H9 (cell line): ENCODE measurements around the gene RSPO3. TPM values are rescaled to one million over a fixed set of nuclear protein-coding genes. Genes with fewer than 3 reads are reported as not detected.

Experiments used
- DNase-seq: peaks from one replicate; pipeline ENCODE4 v3.0.0-alpha.2; 2017
- H2AFZ ChIP-seq: one replicate; pipeline ENCODE4 v1.6.1; 2013; ENCODE audit warnings: mild to moderate bottlenecking, low read length, control low read depth, moderate library complexity
- H2AK5ac ChIP-seq: 2 replicates; pipeline ENCODE4 v1.6.1; 2013; ENCODE audit warnings: low read length, control low read depth, mixed read lengths; ENCODE audit not compliant: insufficient read length
- H2BK120ac ChIP-seq: one replicate; pipeline ENCODE4 v1.6.1; 2013; ENCODE audit warnings: low read depth, mild to moderate bottlenecking, low read length, control low read depth, inconsistent platforms; ENCODE audit not compliant: poor library complexity, severe bottlenecking
- H2BK12ac ChIP-seq: 2 replicates; pipeline ENCODE4 v1.6.1; 2013; ENCODE audit warnings: low read length, control low read depth, mixed read lengths, low read depth; ENCODE audit not compliant: insufficient read length
- H2BK15ac ChIP-seq: 2 replicates; pipeline ENCODE4 v1.6.1; 2013; ENCODE audit warnings: low read depth, low read length, control low read depth
- H2BK20ac ChIP-seq: one replicate; pipeline ENCODE4 v1.6.1; 2013; ENCODE audit warnings: low read depth, mild to moderate bottlenecking, low read length, control low read depth, inconsistent platforms; ENCODE audit not compliant: poor library complexity, severe bottlenecking
- H2BK5ac ChIP-seq: 2 replicates; pipeline ENCODE4 v1.6.1; 2013; ENCODE audit warnings: low read length, control low read depth, mixed read lengths; ENCODE audit not compliant: insufficient read length
- H3K14ac ChIP-seq: 2 replicates; pipeline ENCODE4 v1.6.1; 2013; ENCODE audit warnings: low read length, control low read depth; ENCODE audit not compliant: insufficient read depth
- H3K18ac ChIP-seq: 2 replicates; pipeline ENCODE4 v1.6.1; 2013; ENCODE audit warnings: low read depth, mild to moderate bottlenecking, mixed read lengths, low read length, control low read depth; ENCODE audit not compliant: insufficient read length
- H3K23ac ChIP-seq: 2 replicates; pipeline ENCODE4 v1.6.1; 2013; ENCODE audit warnings: low read length, control low read depth, mixed read lengths, low read depth; ENCODE audit not compliant: insufficient read length
- H3K23me2 ChIP-seq: 2 replicates; pipeline ENCODE4 v1.6.1; 2013; ENCODE audit warnings: low read depth, mild to moderate bottlenecking, mixed read lengths, low read length, control low read depth; ENCODE audit not compliant: insufficient read length, poor library complexity, severe bottlenecking
- H3K27ac ChIP-seq: 2 replicates; pipeline ENCODE4 v1.5.1; 2013; ENCODE audit warnings: low read length, control low read depth, mixed read lengths, low read depth; ENCODE audit not compliant: insufficient read length
- H3K27me3 ChIP-seq: 2 replicates; pipeline ENCODE4 v1.6.1; 2013; ENCODE audit warnings: low read length, control low read depth, inconsistent platforms; ENCODE audit not compliant: insufficient read depth
- H3K4ac ChIP-seq: 2 replicates; pipeline ENCODE4 v1.6.1; 2013; ENCODE audit warnings: low read depth, mild to moderate bottlenecking, control low read depth, inconsistent platforms, low read length, moderate library complexity
- H3K4me1 ChIP-seq: 2 replicates; pipeline ENCODE4 v1.6.1; 2013; ENCODE audit warnings: low read length, control low read depth, inconsistent platforms; ENCODE audit not compliant: insufficient read depth
- H3K4me2 ChIP-seq: 2 replicates; pipeline ENCODE4 v1.6.1; 2013; ENCODE audit warnings: low read length, control low read depth, mixed read lengths; ENCODE audit not compliant: insufficient read length, insufficient read depth
- H3K56ac ChIP-seq: 2 replicates; pipeline ENCODE4 v1.6.1; 2013; ENCODE audit warnings: low read depth, mild to moderate bottlenecking, mixed read lengths, low read length, control low read depth; ENCODE audit not compliant: insufficient read length
- H3K79me1 ChIP-seq: 2 replicates; pipeline ENCODE4 v1.6.1; 2013; ENCODE audit warnings: low read depth, mild to moderate bottlenecking, moderate library complexity, low read length, control low read depth, inconsistent platforms; ENCODE audit not compliant: insufficient read depth, poor library complexity, severe bottlenecking
- H3K79me2 ChIP-seq: 2 replicates; pipeline ENCODE4 v1.6.1; 2013; ENCODE audit warnings: low read length, control low read depth, inconsistent platforms; ENCODE audit not compliant: insufficient read depth
- H3K9ac ChIP-seq: 2 replicates; pipeline ENCODE4 v1.6.1; 2013; ENCODE audit warnings: low read length, control low read depth, mixed read lengths; ENCODE audit not compliant: insufficient read length; ENCODE audit errors: extremely low read depth
- H3K9me3 ChIP-seq: one replicate; pipeline ENCODE4 v1.6.1; 2013; ENCODE audit warnings: low read depth, low read length, inconsistent platforms; ENCODE audit not compliant: control insufficient read depth
- H3T11ph ChIP-seq: one replicate; pipeline ENCODE4 v1.6.1; 2013; ENCODE audit warnings: mild to moderate bottlenecking, low read length, control low read depth, inconsistent platforms
- H4K20me1 ChIP-seq: one replicate; pipeline ENCODE4 v1.6.1; 2013; ENCODE audit not compliant: control insufficient read depth, insufficient read length, insufficient read depth
- H4K5ac ChIP-seq: 2 replicates; pipeline ENCODE4 v1.6.1; 2013; ENCODE audit warnings: low read depth, mild to moderate bottlenecking, mixed read lengths, low read length, control low read depth; ENCODE audit not compliant: insufficient read length
- H4K8ac ChIP-seq: replicated peaks from 2 replicates; pipeline ENCODE4 v1.6.1; 2013; ENCODE audit warnings: low read length, control low read depth, mixed read lengths, low read depth; ENCODE audit not compliant: insufficient read length
- H4K91ac ChIP-seq: 2 replicates; pipeline ENCODE4 v1.6.1; 2013; ENCODE audit warnings: low read depth, mild to moderate bottlenecking, moderate library complexity, mixed read lengths, low read length, control low read depth; ENCODE audit not compliant: insufficient read length
- H3K27ac Mint-ChIP-seq, 3 experiments: 2 replicates in 2 of 3; 3 replicates in 1 of 3; pipeline ENCODE4 v1.8.0; 2020 to 2021; ENCODE audit warnings: mixed read lengths in 3 of 3, mild to moderate bottlenecking in 1 of 3, moderate library complexity in 1 of 3
- H3K27me3 Mint-ChIP-seq: 2 replicates; pipeline ENCODE4 v1.8.0; 2021; ENCODE audit warnings: low read depth, mild to moderate bottlenecking, moderate library complexity, mixed read lengths
- H3K36me3 Mint-ChIP-seq, 3 experiments: 2 replicates in 2 of 3; 3 replicates in 1 of 3; pipeline ENCODE4 v1.8.0; 2020 to 2021; ENCODE audit warnings: low read depth in 3 of 3, mixed read lengths in 3 of 3; ENCODE audit not compliant: insufficient read depth in 1 of 3
- H3K4me1 Mint-ChIP-seq, 2 experiments: 2 replicates each; pipeline ENCODE4 v1.8.0; 2020; ENCODE audit warnings: mixed read lengths in 2 of 2
- H3K4me3 Mint-ChIP-seq, 2 experiments: 2 replicates in 1 of 2; 3 replicates in 1 of 2; pipeline ENCODE4 v1.8.0; 2020 to 2021; ENCODE audit warnings: mild to moderate bottlenecking in 2 of 2, mixed read lengths in 2 of 2, moderate library complexity in 1 of 2
- H3K9me3 Mint-ChIP-seq, 2 experiments: 2 replicates in 1 of 2; 3 replicates in 1 of 2; pipeline ENCODE4 v1.8.0; 2020; ENCODE audit warnings: mild to moderate bottlenecking in 2 of 2, mixed read lengths in 2 of 2, moderate library complexity in 1 of 2
- CTCF ChIP-seq: fragments of 200-600 bp; sonication (generic); conservative IDR thresholded peaks from 3 replicates; pipeline ENCODE4 v1.8.0; 2021; ENCODE audit warnings: antibody characterized with exemption, mild to moderate bottlenecking
- WGBS: extraction: QIAGEN DNeasy Blood & Tissue Kit; methylation state at CpG from one replicate; pipeline ENCODE4 v1.1.7; 2013; ENCODE audit warnings: missing lambda C conversion rate, low lambda C conversion rate, mixed read lengths; ENCODE audit not compliant: insufficient read length; ENCODE audit errors: extremely low coverage; 5-methylcytosine and 5-hydroxymethylcytosine counted together
- total RNA-seq: library from RNA; stranded (reverse); gene quantifications from 2 replicates; pipeline ENCODE4 v1.2.1, GENCODE V29; 2021

Gene RSPO3
- total RNA-seq, 1 experiment from 2014 or later: not detected

GRCh38 chr6:127173156-127173940, 54.9 kb downstream of the RSPO3 start:
- H3K36me3 Mint-ChIP-seq: no peaks in the 10 kb centered on the region
- no peak overlapping the region for H3K18ac ChIP-seq
- H3K4ac ChIP-seq: no peak overlapping the region
- no peak overlapping the region for H2BK15ac ChIP-seq
- no peaks in the 10 kb centered on the region for H3K79me2 ChIP-seq
- H2BK20ac ChIP-seq: no peak overlapping the region
- peaks cover 0 to 2% of the 10 kb centered on the region in 2 experiments; a peak in 1 of 4 replicates for H3K4me1 Mint-ChIP-seq
- H3K9ac ChIP-seq: no peak overlapping the region
- H3K27ac Mint-ChIP-seq: no peak overlapping the region; a peak in 1 of 7 replicates
- no peak overlapping the region for H3T11ph ChIP-seq
- no peaks in the 10 kb centered on the region for H3K9me3 ChIP-seq
- no peaks in the 10 kb centered on the region for H4K20me1 ChIP-seq
- DNase-seq: no peak
- no peaks in the 10 kb centered on the region for H3K4me1 ChIP-seq
- H3K56ac ChIP-seq: no peak overlapping the region
- no peak overlapping the region for H3K23ac ChIP-seq
- no peak overlapping the region for H2BK12ac ChIP-seq
- H3K9me3 Mint-ChIP-seq: peaks cover 0 to 2% of the 10 kb centered on the region in 2 experiments; a peak in 1 of 5 replicates
- no peaks in the 10 kb centered on the region for H3K27me3 ChIP-seq
- H3K4me2 ChIP-seq: no peak overlapping the region
- H3K27me3 Mint-ChIP-seq: no peaks in the 10 kb centered on the region
- H2BK5ac ChIP-seq: no peak overlapping the region
- no peaks in the 10 kb centered on the region for H3K23me2 ChIP-seq
- no peak for TF ChIP-seq CTCF
- H2BK120ac ChIP-seq: no peak overlapping the region
- H3K4me3 Mint-ChIP-seq: no peak overlapping the region
- H4K8ac ChIP-seq: no peak overlapping the region
- no peak overlapping the region for H3K27ac ChIP-seq
- no peak overlapping the region for H4K5ac ChIP-seq
- no peak overlapping the region for H2AK5ac ChIP-seq
- H4K91ac ChIP-seq: no peak overlapping the region
- H2AFZ ChIP-seq: no peak overlapping the region
- no CpG with 5 or more reads among the region's 5 CpGs for WGBS
- H3K79me1 ChIP-seq: no peaks in the 10 kb centered on the region
- H3K14ac ChIP-seq: no peak overlapping the region
